NCI-H1694 (cell line): ENCODE data around the gene ZNF747.

Source experiments
- DNase-seq: peaks from one replicate; lab custom pipeline; 2025; lab: John Stamatoyannopoulos, UW

ZNF747 gene

GRCh38 chr16:30534368-30535105 is at the start of gene ZNF747:
Gene ZNF747 (minus strand): TSS chr16:30534858. CDS start chr16:30534679, 179 bp downstream.
- peak; percentile 58 for DNase-seq

GRCh38 chr16:30582611-30583340 is 48.1 kb upstream of the ZNF747 start:
- DNase-seq: no peak

GRCh38 chr16:30581457-30581856 is 46.8 kb upstream of the ZNF747 start:
- no peak for DNase-seq

GRCh38 chr16:30574678-30575077 is 40.0 kb upstream of the ZNF747 start:
- no peak for DNase-seq

GRCh38 chr16:30571445-30572322 is 37.0 kb upstream of the ZNF747 start, which contains the start of gene ZNF688:
Gene ZNF688 (minus strand): TSS chr16:30571714. CDS start chr16:30571629, 85 bp downstream.
- DNase-seq: peak; percentile 89

GRCh38 chr16:30570636-30571444 is 36.2 kb upstream of the ZNF747 start:
- DNase-seq: no peak

- DNase-seq: no peak
Observed at GRCh38 chr16:30569746-30570635, 35.3 kb upstream of the ZNF747 start.

GRCh38 chr16:30569281-30569680 is 34.6 kb upstream of the ZNF747 start:
- DNase-seq: no peak

- no peak for DNase-seq
Observed at GRCh38 chr16:30567991-30568638, 33.5 kb upstream of the ZNF747 start.

- no peak for DNase-seq
Observed at GRCh38 chr16:30567160-30567990, 32.7 kb upstream of the ZNF747 start.

GRCh38 chr16:30566531-30566930 is 31.9 kb upstream of the ZNF747 start:
- DNase-seq: no peak

- DNase-seq: no peak
Observed at GRCh38 chr16:30565984-30566383, 31.3 kb upstream of the ZNF747 start.

GRCh38 chr16:30565526-30565925 is 30.9 kb upstream of the ZNF747 start:
- DNase-seq: no peak

GRCh38 chr16:30562021-30562420 is 27.4 kb upstream of the ZNF747 start:
- DNase-seq: no peak

- DNase-seq: no peak
Observed at GRCh38 chr16:30561089-30561816, 26.6 kb upstream of the ZNF747 start.

GRCh38 chr16:30559690-30560089 is 25.0 kb upstream of the ZNF747 start:
- no peak for DNase-seq

GRCh38 chr16:30558789-30559377 is 24.2 kb upstream of the ZNF747 start:
- DNase-seq: no peak
